GM19395 (cell line): ENCODE results near the gene MRPL30.
"Not testable (repeated sequence)": the region's sequence is repeated elsewhere in the genome, so short reads cannot be mapped to it uniquely, and the experiment has no call there.

Experiments used
- ATAC-seq: cut with Tn5 transposase; IDR thresholded peaks from one replicate; pipeline ENCODE4 v1.9.1; 2021; ENCODE audit warnings: mild to moderate bottlenecking, moderate library complexity; ENCODE audit not compliant: unreplicated experiment

MRPL30 gene

DNA sequence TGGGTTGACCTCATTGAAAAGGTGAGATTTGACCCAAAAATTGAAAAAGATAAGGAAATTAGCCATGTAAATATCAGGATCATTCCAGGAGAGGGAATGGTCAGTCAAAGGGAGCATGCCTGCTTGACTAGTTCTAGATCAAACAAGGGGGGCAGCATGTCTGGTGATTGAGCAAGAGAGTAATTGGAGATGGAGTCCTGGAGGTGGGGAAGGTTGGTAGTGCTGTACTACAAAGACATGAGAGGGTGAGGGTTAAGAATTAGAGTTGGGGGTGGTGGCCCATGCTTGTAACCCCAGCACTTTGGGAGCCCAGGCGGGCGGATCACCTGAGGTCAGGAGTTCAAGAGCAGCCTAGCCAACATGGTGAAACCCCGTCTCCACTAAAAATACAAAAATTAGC, 2.0 kb downstream of the MRPL30 start:
- ATAC-seq, result no peak

DNA sequence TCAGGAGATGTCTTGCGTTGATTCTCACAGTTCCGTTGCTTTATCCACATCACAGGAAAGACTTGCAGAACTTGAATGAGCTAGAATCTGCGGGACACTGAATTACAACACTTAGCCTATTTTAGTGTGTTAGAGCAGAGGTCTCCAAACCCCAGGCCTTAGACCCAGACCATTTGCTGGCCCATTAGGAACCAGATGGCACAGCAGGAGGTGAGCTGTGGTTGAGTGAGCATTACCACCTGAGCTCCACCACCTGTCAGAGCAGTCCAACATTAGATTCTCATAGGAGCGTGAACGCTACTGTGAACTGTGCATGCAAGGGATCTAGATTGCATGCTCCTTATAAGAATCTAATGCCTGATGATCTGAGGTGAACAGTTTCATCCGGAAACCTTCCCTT, 3.8 kb downstream of the MRPL30 start:
- ATAC-seq, result no peak

DNA sequence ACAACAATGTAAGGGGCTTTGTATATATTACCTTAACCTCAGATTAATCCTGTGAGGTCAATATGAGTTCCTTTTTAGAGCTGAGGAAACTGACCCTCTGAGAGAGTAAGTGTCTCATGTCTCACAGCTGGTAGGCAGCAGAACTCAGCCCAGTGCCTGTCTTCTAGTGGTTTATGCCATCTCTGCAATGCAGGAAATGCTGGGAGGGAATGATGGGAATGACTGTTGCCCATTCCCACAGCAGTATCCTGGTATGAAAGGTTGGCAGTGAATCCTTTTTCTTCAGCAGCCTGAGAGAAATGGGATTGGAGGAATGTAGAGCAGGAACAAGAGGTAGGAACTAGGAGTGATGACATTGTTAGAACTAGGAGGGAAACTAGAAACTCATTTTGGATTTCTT, 6.0 kb downstream of the MRPL30 start:
- no peak for ATAC-seq

DNA sequence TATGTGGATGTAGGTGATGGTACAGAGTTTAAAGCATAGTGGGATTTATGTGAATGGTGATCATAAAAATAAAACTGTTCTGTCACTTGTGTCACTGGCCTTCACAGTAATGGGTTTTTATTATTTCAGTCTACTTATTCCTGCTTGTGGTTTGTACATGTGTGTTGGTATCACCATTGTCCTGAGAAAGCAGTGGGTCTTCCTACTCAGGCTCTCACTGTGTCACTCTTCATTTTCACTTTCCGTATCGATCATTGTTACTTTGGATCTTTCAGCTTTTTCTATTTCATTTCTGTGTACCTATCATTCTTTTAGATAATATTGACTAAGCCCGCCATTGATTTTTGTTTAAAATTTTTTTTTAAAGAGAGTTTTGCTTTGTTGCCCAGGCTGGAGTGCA, 7.4 kb downstream of the MRPL30 start:
- no peak for ATAC-seq

DNA sequence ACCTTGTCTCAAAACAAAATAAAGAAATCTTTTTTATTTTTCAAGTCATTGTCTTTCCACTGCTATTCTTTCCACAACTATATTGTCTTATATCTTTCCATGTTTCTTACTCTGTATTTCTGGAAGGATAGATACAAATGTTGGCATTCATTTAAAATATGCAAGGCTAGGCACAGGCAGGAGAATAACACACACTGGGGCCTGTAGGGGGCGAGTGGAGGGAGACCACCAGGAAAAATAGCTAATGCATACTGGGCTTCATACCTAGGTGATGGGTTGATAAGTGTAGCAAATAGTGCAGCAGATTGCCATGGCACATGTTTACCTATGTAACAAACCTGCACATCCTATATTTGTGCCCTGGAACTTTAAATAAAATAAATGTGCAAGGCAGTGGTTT, 9.6 kb downstream of the MRPL30 start:
- no peak for ATAC-seq

DNA sequence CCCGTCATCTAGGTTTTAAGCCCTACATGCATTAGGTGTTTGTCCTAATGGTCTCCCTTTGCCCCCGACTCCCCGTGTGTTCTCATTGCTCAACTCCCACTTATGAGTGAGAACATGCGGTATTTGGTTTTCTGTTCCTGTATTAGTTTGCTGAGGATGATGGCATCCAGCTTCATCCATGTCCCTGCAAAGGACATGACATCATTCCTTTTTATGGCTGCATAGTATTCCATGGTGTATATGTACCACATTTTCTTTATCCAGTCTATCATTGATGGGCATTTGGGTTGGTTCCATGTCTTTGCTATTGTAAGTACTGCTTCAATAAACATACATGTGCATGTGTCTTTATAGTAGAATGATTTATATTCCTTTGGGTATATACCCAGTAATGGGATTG, 11.4 kb downstream of the MRPL30 start:
- not testable (repeated sequence) for ATAC-seq

DNA sequence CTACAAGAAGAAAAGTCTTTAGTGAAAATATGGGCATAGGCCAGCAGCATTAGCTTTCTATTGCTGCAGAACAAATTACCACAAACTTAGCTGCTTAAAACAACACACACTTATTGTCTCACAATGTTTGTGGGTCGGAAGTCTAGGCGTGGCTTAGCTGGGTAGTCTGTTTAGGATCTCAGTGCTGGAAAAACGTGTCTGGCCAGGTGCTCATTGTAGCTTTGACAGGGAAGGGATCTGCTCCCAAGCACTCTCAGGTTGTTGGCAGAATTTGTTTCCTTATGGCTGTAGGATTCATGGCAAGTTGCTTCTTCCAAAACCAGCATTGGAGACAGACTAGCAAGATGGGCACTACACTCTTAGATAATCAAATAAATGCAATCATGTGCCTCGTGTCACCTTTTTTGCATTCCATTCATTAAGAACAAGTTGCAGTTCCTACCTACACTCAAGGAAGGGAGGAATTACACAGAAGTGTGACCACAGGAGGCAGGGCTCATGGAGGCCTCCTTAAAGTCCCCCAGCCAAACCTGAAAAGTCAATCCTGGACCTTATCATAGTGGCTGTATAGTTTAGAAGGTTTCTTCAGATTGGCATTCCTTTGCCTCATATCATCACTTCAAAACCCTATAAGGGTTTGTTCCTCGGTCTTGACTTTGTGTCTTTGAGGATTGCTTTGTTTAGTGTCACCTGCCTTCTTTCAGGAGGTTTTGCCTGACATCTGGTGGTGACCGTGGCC, 17.3 kb downstream of the MRPL30 start:
- no peak for ATAC-seq

DNA sequence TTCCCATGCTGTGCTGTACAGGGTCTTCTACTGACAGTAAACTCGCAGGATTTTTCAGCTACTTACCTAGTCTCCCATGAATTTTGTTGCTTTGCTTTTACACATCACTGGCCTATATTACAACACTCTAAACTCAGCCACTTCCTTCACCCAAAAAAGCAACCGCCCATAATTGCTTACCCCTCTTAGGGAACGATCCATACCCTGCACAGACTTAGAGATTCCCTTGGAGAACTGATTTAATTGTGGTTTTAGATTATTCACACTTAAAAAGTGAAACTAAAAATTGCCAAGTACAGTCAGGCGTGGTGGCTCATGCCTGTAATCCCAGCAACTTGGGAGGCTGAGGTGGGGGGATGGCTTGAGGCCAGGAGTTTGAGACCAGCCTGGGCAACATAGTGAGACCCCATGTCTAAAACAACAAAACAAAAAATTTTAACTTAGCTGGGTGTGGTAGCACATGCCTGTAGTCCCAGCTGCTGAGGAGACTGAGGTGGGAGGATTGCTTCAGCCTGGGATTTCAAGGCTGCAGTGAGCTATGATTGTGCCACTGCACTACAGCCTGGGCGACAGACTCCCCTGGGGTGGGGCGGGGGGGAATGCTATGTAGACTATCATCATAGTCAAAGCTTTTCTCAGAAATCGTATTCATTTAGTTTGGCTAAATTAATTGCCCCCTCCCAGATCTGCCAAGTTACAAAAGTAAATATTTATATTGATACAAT, 19.3 kb downstream of the MRPL30 start:
- no peak for ATAC-seq

DNA sequence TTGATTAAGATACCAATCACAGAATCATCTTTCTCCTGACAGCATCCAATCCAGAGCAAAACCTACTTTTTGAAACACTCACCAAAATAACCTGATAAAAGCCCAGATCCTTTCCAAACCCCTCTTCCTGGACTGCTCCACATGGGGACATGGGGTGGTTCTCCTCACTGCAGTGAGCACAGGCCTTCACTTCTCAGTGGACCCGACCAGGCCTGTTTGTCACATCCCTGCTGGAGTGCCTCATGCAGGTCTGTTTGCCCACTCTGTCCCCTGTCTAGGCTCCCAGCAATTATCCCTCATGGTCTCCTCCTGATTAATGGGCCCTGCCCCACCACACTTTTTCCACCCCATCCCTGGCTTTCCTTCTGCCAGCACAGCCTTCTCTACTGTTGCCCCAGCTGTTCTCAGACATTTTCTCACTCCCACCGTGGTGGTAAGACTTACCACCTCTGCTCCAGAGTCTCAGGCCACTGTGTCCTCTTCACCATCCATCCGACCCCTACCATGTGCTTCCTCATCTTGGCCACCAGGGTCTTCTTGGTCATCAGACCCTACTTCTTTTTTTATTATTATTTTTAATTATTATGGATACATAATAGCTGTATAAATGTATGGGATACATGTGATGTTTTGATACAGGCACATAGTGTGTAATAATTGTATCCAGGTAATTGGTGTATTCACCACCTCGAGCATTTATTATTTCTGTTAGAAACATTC, 21.1 kb downstream of the MRPL30 start:
- no peak for ATAC-seq

DNA sequence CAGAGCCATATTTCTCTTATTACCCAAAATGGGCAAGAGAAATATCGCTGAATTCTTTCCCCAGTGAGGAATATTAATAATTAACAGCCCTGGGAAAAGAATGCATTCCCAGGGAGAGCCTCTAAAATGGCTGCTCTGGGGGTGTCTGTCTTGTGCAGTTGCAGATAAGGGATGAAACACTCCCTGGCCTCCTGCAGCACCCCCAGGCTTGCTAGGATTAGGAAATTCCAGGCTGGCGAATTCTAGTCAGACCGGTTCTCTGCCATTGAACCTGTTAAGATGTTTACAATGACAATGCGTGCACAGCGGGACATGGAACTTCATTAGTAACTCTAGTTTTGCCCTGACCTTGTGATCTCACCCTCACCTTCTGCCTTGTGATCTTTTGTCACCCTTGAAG, 24.5 kb downstream of the MRPL30 start:
- no peak for ATAC-seq

DNA sequence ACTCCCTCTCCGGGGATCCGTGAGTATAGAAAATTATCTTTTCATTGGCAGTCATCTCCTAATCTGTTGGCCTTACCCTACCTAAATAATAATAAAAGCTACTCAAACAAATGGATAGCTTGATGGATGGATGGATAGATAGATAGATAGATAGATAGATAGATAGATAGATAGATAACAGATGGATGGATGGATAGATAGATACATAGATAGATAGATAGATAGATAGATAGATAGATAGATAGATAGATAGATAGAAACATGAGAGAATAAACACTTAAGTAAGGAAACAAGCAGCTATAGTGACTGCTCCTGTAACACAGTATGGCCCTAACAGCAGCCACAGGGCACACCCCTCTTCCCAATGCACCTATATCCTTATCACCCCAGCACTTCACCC, 35.1 kb downstream of the MRPL30 start:
- ATAC-seq, result no peak

DNA sequence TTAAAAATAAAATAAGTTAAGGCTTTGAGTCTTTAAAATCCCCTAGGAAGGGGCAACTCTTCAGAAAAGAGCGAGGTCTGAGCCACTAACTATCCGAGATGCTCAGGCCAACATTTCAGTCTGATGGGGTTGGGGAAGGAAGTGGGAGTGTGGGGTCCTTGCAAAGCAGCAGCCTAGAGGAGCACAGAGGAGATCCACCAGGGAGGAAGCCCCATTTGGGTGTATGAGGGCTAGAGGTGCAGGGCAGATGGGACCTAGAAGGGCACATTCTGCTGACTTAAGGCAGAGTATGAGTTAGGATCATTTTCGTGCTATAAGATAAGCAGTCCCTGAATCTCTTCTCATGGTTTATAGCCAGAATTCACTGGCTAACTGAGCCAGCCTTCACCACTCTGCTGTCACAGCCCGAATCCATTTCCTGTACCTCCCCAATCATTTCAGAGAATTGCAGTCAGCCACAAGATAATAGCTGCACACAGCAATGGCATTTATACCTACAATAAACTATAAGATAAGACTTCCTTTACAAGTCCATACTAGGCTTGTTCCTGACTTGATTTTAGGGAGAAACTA, 37.0 kb downstream of the MRPL30 start:
- no peak for ATAC-seq

DNA sequence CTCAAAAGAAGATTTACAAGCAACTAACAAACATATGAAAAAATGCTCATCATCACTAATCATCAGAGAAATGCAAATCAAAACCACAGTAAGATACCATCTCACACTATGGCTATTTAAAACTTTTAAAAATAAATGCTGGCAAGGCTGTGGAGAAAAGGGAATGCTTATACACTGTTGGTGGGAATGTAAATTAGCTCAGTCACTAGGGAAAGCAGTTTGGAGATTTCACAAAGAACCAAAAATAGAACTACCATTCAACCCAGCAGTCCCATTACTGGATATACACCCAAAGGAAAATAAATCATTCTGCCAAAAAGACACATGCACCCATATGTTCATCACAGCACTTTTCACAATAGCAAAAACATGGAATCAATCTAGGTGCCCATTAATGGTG, 52.2 kb downstream of the MRPL30 start:
- ATAC-seq, result not testable (repeated sequence)

DNA sequence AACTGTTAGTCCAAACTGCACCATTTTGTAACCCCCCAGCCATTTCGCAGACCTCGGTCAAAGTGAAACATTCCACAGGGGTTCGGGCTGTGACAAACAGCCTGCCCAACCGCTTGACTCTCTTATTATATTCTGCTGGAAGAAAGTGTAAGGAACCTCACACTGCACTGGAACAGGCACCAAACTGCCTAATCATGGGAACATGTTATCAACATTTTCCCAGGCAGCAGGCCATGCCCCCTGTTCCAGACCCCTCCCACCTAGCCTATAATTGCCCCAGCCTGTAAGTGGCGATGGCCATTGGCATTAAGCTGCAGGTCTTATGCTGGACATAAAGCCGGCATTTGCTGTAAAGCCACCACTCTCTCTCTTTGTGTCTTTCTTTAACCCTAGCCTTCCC, 57.6 kb downstream of the MRPL30 start:
- ATAC-seq, result no peak

DNA sequence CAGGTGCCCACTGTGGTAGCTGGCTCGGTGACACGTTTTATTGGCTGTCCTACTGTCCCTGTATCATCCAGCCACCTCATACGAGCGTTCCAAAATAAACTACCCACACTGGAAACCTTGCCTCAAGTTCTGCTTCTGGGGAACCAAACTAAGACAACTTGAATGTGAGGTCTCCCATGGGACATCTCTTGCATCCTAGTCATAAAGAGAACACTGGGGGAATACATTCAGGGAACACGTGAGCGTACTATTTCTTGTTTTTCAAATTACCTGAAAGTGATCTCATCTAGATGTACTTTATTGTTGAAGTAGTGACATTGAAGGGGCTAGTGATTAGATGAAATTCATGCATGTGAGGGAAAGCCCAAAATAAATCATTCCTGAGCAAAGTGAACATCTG, 59.4 kb downstream of the MRPL30 start:
- ATAC-seq, result no peak

DNA sequence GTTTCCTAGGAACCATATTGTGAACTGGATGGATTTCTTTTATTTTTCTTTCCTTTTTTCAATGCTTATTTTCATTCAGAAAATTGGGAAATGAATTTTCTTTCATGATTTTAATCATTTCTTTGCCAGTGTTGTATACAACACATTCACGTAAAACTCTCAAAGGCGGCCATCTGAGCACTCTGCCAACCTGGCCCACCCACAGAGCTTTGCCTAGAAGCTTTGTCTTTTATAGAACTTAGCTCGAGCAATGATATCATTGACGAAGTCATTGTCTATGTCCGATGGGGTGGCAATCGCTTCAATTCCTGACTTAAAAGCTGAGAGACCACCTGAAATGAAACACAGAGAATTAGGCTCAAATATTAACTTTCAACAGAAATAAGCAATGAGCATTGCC, 61.2 kb downstream of the MRPL30 start:
- ATAC-seq, result no peak
